Stimulated activated CD4-positive, alpha-beta T cell treated with anti-CD3 and anti-CD28 coated beads, Interleukin-12 subunit alpha, Interleukin-12 subunit beta, amount 100 ng/mL, for 48 hours (primary cell): ENCODE data around the gene PIK3IP1.
"Not testable (repeated sequence)": the region's sequence is repeated elsewhere in the genome, so short reads cannot be mapped to it uniquely, and the experiment has no call there.

Source experiments
- DNase-seq, 3 donors: peaks; one replicate each; pipeline ENCODE4 v3.0.0-alpha.2; 2020; ENCODE audit warnings: low read depth in 2 of 3, low spot score in 1 of 3

The PIK3IP1 gene, protein sequence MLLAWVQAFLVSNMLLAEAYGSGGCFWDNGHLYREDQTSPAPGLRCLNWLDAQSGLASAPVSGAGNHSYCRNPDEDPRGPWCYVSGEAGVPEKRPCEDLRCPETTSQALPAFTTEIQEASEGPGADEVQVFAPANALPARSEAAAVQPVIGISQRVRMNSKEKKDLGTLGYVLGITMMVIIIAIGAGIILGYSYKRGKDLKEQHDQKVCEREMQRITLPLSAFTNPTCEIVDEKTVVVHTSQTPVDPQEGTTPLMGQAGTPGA

DNA sequence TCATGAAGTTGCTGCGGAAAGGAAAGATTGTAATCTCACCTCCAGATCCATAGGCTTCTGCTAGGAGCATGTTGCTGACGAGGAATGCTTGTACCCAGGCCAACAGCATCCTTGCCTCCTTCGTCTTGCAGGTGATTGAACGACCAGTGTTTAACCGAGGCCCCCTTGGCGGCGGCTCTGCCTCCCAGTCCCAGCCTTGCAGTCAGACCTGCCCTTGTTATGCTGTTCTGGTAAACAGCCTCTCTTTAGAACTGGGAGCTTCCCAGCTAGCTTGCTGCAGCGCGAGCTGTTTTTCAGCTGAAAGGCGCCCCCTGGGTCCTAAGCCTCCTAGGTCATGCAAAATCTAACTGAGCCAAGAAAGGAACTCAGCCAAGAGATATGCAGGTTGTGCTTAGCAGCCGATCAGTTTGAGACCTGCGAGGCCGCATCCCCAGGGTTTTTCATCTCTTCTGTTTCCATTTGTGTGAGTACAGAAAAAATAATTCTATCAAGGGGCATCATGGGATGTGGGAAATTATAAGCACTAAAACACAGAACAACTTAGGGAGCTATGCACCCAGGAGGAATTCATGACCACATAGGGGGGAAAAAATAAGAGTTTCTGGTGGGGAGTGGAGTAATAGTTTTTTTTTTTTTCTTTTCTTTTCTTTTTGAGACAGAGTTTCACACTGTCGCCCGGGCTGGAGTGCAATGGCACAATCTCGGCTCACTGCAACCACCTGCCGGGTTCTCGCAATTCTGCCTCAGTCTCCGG lies at the start of gene PIK3IP1:
PIK3IP1 (minus strand) TSS at position 253 of the 754 bp plus-strand sequence; CDS start at position 109, 144 bp downstream.
- peak; percentile 72 to 82 (median 73) for DNase-seq

DNA sequence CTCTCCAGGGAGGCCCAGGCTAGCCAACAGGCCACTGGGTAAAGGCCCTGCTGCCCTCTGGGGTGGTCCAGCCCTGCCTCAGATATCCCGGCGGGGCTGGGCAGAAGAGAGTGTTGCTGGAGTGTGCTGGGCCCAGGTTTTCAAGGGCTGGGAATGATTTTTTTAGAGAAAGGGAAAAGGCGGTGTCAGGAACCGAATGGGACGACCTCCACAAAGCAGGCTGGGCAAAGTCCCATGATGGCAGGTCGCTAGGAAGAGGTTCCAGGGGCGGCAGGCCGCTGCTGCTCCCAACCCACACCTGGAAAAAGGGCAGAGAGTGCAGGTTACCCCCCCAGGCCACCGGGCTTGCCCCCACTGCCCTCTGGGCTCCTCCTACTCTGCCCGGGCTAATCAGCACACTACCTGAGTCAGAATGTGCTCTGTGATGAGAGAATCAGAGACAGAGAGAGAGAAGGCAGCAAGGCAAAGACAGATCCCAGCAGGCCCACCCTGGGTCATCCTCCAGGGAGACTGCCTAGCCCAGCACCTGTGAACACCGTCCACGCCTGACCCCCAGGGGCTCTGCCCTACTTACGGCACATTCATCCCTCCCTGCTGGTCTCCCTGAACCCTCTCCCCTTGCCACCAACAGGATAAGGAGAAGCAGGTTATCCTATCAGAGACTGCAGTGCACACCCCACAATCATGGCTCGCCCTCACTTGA lies 49.2 kb upstream of the PIK3IP1 start:
- DNase-seq, result no peak

DNA sequence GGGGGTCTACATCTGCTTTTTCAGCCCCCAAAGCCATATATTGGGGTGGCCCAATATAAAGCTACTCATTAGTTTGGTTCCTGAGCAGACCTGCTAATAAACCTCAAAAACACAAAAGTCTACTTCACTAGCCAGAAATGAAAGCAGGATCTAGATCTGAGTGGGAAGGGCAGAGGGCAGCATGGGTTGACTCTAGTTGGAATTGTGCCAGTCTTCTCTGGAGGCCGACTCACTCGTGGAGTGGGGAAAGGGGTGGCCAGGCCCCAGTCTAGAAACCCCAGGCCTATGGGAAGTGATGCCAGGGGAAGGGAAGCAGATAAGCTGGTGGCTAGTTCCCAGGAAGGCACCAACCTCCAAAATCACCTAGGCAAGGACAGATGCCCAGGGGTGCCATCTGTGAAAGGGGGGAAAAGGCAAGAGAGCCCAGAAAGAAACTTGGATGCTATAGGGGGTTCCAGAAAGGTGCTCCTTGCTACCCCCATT lies 48.5 kb upstream of the PIK3IP1 start:
- DNase-seq, result no peak

DNA sequence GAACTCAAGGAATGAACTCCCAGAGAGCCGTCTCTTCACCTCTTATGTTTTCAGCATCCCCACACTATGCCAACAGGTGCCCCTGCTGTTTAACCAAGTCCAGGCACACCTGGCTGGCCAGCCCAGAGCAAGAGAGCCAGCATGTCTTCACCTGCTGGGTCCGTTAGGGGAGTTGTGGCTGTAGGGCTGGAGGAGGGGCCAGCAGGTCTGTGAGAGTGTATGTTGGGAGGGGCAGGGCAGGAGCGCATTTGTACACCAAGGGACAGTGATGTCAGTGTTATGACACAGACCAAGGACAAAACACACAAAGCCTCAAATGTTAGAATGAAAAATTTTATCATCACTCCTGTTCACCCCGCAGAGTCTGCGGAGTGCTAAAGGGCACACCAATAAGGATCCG lies 48.1 kb upstream of the PIK3IP1 start:
- no peak for DNase-seq

DNA sequence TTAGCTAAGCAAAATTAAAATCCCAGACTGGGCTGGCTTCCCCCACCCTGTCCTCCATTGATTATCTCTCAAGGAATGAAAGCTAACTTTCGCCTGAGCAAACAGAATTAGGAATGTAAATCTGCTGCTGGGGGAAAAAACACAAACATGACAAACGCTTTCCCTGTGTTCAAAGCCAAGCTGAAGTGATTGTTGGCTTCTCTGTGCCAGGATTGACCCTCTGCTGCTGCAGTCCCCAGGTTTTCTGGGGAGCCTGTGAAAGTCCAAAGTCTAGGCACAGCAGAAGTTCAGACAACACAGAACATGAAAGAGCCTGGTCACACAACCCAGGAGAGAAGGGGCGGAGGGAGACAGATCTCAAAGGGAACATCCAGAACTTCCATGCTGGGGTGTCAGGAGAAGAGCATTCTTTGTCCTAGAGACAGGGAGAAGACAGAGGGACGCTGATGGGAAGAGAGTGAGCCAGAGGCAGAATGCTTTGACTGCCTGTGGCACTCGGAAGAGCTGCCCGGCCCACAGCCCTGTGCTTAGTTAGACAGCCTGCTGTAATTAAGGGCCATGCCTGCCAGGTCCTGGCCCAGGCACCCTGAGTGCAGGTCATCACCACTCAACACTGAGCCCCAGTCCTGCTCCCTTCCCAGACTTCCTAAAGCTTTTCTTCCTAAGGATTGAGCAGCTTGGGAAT lies 47.0 kb upstream of the PIK3IP1 start:
- no peak for DNase-seq

DNA sequence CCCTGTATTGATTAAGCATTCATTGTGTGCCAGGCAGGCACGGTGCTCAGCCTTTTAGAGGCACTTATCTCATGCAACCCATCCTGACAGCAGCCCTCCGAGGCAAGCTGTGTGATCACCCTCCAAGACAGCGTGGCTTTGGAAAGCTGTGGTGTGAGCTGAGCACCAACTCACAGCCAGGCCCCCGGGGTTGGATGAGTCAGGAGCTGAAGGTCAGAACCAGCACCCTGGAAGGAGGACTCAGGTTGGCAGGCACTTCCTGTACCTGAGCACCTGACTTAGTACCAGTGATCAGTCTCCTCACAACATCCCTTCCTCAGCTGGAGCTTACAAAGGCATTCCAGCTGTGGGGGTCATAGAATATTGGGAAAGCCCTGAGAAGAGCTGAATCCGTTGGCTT lies 44.9 kb upstream of the PIK3IP1 start:
- no peak for DNase-seq

DNA sequence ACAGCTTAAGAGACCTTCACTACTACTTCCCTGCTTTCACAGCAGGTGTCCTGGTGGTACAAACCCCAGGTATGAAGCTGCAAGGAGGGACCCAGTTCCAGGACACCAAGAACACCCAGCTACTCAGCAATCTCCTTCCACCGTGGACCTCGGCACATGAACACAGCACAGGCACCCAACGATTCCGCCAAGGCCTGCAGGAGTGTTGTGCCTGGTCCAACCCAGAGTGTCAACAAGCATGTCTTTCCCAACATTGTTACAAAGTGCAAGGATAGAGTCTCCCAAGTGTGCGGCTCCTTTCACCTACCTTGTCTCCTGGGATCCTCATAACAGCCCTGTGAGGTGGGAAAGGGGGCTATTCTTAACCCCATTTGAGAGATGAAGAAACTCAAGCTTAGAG lies 42.0 kb upstream of the PIK3IP1 start:
- DNase-seq, result no peak

DNA sequence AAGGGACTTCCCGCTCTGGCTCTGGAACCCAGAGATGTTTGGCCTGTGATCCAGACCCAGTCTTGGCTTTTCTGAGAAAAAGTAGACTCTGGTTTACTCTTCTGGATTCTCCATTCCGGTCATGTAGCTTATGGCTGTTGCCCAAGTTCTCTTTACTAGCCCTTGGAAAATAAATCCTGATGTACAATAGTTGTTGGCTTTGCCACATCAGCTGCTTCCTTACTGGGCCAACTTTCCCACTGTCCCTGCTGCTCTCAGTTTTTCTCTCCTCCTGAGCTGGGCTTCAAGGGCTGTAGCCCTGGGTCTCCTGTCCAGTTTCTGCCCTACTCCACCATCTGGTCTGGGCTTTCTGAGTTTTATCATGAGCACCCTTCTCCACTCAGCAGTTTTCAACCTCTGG lies 41.4 kb upstream of the PIK3IP1 start:
- no peak for DNase-seq

DNA sequence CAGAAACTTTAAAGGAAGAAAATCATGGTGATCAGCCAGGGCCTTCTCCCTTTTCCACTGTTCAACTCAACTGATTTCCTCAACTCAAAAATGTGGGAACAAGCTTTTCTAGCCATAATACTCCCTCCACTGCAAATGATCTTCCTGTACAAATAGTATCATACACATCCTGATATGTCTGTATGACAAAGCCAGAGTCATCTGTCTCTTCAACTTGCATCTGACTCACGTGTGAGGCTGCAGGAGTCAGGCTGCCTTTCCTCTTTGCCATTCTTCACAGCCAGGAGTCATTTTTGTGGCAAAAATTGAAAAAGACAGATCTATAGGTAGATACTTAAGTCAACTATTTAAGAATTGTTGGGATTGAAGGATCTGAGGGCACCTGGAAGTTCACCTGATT lies 40.6 kb upstream of the PIK3IP1 start:
- DNase-seq, result no peak

DNA sequence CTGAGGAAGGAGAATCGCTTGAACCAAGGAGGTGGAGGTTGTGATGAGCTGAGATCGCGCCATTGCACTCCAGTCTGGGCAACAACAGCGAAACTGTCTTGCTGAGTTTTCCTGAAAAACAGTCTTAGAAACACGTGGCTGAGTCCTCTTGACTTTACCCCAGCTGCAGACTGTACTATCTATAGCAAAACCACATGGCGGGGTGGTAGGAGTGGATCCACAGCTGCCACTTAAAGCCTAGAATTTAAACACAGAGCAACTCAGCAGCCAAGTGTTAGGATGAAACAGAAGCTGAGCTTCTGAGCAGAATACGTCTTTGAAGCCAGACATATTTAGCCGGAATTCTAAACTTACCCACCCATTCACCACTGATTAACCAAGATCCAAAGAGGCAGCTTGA lies 39.7 kb upstream of the PIK3IP1 start:
- no peak for DNase-seq

DNA sequence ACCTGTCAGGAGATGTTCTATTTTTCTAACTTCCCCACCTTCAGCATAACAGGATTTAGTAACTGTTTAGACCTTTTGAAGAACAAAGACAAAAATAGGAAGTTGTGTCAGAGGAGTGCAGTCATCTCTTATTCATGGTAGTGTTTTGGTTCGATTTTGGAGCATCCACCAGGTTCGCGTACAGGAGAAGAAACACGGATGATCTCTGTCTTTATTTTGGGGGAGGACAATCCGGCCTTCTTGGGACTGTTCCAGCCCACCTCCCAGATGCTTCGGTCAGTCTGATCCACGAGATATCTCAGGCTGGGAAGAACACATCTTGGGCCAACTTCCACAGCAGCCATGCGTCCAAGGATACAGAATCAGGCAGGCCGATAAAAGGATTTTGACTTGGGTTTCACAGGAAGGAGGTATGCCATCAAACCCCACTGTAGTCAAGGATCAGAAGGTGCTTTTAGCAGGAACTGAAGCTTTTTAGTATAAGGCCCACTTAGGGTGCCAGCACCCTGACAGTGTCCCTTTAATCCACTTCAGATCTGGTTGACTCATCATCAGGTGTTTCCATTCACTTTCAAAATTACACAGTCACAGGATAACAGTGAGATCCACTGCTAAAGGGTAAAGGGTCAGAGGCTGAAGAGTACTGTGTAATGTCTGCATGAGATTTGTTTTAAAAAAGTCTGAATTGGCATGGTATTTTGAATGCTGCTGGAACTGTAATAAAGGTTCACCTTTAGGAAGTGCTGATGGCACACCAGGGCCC lies 37.3 kb upstream of the PIK3IP1 start:
- DNase-seq, result no peak

DNA sequence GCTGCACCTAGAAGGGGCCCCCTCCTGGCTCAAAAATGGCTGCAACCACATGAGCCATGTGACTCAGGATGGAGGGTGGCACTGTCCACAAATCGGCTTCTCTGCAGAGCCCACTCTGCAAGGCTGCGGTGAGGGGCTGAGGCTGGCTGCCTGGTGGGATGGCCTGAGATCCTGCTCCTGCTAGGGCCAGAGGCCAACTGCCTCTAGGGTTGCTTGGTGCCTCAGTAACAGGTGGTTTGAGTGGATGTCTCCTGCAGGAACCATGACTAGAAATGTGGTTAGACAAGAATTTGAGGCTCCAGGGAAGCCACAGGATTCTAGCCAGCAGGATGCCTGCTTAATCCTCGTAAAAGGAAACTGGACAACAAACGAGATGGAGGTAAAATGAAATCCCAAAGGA lies 36.7 kb upstream of the PIK3IP1 start:
- no peak for DNase-seq

DNA sequence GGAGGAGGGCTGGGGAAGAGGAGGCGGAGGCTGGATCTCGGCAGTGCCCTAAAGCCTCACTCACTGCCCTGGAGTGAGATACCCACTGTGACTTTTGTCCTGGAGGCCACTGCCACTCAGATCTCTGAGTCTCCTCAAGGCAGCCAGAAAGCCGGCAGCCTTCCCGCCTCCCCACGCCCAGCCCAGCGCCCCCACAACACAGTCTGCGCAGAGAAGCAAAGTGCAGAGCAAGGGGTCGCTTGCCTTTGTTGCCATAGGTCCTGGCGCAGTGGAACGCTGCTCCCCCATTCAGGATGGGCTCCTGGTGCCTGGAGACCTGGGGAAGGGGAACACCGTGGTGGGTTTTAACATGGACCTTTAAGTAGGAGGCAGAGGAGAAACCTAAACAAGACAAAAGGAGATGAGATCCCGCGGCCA lies 36.3 kb upstream of the PIK3IP1 start:
- DNase-seq, result no peak

DNA sequence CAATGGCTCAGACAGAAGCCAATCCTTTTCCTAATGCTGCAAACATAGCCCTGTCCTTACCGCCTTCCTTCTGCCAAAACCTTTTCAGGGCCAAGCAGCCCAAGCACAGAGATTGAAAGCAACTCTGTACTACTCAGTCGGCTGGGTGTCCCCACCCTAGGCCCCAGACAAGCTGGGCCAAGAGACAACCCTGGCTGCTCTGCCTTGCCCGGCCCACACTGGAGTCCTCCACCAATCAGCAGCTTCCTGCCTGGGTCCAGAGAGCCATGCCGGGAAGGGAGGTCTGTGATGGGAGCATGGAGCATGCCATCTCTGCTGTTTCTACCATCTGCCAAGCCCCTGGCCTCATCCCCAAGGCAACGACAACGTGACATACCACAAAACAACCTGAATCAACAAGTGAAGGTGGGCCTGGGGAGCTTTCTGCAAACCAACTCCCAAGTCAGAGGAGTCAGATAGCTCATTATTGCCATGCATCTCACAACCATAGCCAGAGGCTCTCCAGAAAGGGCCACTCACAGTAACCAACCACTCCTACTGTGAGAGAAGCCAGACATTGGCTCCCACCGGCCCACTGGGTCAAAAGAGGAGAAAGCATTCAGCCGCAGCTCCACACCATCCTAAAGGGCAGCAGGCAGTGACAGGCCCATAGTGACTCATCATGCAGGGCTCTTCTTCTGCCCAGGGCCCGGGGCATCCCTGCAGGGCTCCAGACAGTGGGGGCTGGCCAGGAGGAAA lies 35.7 kb upstream of the PIK3IP1 start:
- DNase-seq, result no peak

DNA sequence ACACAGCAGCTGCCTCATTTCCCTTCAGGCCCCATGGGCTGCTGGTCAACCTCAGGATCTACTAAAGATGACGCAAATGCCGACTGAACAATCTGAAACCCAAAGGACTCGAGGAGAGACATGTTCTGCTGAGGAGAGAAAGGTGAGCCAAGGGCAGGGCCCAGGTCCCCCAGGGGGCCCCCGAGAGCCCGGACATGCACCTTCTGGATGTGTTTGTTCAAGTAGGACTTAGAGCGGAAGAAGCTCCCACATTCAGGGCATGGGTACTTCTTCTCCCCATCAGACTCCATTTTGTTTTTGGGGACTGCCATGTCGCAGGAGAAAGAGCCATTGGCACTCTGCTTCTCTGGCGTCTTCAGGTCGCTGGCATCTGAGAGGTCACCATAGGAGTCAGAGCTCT lies 34.6 kb upstream of the PIK3IP1 start:
- no peak for DNase-seq

DNA sequence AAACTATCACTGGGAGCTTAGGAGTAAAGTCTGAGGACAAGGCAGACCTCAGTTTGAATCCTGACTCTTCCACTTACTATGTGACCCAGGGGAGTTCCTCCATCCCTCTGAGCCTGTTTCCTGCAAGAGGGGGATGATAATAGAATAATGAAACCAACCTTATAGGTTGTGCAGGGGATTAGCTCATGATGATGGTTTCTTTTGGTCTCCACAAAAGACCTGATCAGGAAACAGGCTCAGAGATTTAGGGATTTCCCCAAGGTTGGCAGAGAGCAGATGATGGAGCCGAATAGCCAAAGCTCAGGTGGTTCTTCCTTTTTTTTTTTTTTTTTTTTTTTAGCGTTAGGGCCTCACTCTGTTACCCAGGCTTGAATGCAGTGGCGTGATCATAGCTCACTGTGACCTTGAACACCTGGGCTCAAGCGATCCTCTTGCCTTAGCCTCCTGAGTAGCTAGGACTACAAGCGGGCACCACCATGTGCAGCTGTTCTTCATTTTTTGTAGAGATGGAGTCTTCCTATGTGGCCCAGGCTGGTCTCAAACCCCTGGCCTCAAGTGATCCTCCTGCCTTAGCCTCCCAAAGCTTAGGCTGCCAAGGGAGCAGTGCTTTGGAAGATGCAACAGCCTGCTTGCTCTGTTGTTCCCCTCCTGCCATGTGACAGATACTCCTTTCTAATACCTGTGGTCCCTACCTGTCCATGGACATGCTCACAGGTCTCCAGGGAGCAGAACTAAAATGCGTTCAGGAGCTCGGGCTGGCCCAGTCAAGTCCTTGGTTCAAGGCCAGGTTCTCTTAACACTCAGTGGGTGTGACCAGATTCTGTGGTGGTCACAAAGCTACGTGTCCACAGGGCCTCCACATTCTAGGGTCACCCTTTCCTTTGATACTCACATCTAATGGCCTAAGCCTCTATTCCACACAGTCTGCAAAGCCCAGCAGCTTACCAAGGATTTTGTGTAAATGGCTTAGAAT lies 31.6 kb upstream of the PIK3IP1 start:
- DNase-seq, result no peak

DNA sequence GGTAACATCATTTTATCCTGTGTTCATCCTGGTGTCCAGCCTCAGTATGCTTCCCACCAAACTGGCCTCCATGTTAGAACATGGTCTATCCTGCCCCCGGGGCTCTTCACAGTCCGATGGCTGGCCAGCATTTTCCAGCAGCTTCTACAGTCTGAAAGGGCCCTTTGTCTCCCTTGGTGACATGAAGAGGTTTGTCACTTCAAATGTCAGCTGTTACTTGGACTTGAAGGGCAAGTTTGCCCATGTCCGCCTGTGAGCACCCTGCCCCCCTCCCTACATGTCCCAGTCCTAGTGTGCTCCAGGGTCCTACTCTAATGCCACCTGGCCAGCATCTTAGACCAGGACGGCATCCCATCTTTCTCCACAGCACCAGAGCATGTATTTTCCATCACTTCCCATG lies 29.1 kb upstream of the PIK3IP1 start:
- no peak for DNase-seq

DNA sequence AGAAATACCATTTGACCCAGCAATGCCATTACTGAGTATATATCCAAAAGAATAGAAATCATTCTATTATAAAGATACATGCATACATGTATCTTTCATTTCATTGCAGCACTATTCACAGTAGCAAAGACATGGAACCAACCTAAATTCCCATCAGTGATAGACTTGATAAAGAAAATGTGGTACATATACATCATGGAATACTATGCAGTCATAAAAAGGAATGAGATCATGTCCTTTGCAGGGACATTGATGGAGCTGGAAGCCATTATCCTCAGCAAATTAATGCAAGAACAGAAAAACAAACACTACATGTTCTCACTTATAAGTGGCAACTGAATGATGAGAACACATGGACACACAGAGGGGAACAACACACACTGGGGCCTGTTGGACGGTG lies 21.9 kb upstream of the PIK3IP1 start:
- DNase-seq, result not testable (repeated sequence)
